Prostate gland (tissue), 2 donors: ENCODE results near the gene CYRIA.

ENCODE experiments used
- CTCF ChIP-seq, 4 experiments: fragments of 200-600 bp in 2 of 4; fragments of 450-650 bp in 2 of 4; sonication (generic) in 2 of 4; IDR thresholded peaks; 1 replicate in 3 of 4; 2 replicates in 1 of 4; pipeline ENCODE4 v1.5.1; 2016 to 2019; ENCODE audit warnings: antibody characterized with exemption in 4 of 4, mild to moderate bottlenecking in 2 of 4, moderate library complexity in 2 of 4
- POLR2AphosphoS5 ChIP-seq: sonication (generic); formaldehyde crosslinking; IDR thresholded peaks from one replicate; pipeline ENCODE4 v1.6.1; 2017; ENCODE audit warnings: antibody characterized with exemption

- no peak for TF ChIP-seq CTCF (IDR thresholded peaks at IDR 0.05)
- TF ChIP-seq POLR2AphosphoS5, result no peak
Observed at GRCh38 chr2:16630463-16630862, 35.2 kb downstream of the CYRIA start.
